ENCODE measurements around the gene AADACL2.

The AADACL2 gene

GRCh38 chr3:151733613-151734012 is at the start of gene AADACL2:
Gene AADACL2, plus strand, starts transcription at chr3:151733927. Its CDS starts 109 bp downstream, at chr3:151734036.
- Mint-ChIP-seq H3K27me3 (peaks cover 4% of the 10 kb centered on the region), H3K36me3 (no peaks in the 10 kb centered on the region), H3K9me3 (peaks cover 4% of the 10 kb centered on the region), H3K27ac (no peak within 1 kb of the TSS), H3K4me1 (no peaks in the 10 kb centered on the region), H3K4me3 (no peak within 1 kb of the TSS)
- DNase-seq (ENCODE audit: low spot score in 2 of 2) = no peak
- no peak for ATAC-seq (ENCODE audit: low read depth)

- ATAC-seq (ENCODE audit: low read depth) (no peak), DNase-seq (ENCODE audit: low spot score in 2 of 2) (no peak)
- peaks cover 1% of the 10 kb centered on the region for H3K9me3 Mint-ChIP-seq
- H3K4me1 Mint-ChIP-seq = no peaks in the 10 kb centered on the region
- H3K4me3 Mint-ChIP-seq = no peak overlapping the region
- H3K27me3 Mint-ChIP-seq = peaks cover under 1% of the 10 kb centered on the region
- H3K27ac Mint-ChIP-seq = no peak overlapping the region
- no peaks in the 10 kb centered on the region for H3K36me3 Mint-ChIP-seq
These were observed 49.6 kb upstream of the AADACL2 start for GRCh38 chr3:151684094-151684493.

GRCh38 chr3:151686257-151686656 is 47.5 kb upstream of the AADACL2 start:
- no peaks in the 10 kb centered on the region for H3K36me3 Mint-ChIP-seq
- ATAC-seq (ENCODE audit: low read depth) (no peak), DNase-seq (ENCODE audit: low spot score in 2 of 2) (no peak)
- H3K4me3 Mint-ChIP-seq = no peak overlapping the region
- peaks cover 1% of the 10 kb centered on the region for H3K9me3 Mint-ChIP-seq
- no peaks in the 10 kb centered on the region for H3K4me1 Mint-ChIP-seq
- H3K27ac Mint-ChIP-seq = no peak overlapping the region
- H3K27me3 Mint-ChIP-seq = no peaks in the 10 kb centered on the region

GRCh38 chr3:151687076-151687475 is 46.7 kb upstream of the AADACL2 start:
- ATAC-seq (ENCODE audit: low read depth) (no peak), DNase-seq (ENCODE audit: low spot score in 2 of 2) (no peak)
- no peak overlapping the region for H3K27ac Mint-ChIP-seq
- no peaks in the 10 kb centered on the region for H3K9me3 Mint-ChIP-seq
- H3K36me3 Mint-ChIP-seq = no peaks in the 10 kb centered on the region
- no peaks in the 10 kb centered on the region for H3K27me3 Mint-ChIP-seq
- H3K4me1 Mint-ChIP-seq = no peaks in the 10 kb centered on the region
- no peak overlapping the region for H3K4me3 Mint-ChIP-seq

GRCh38 chr3:151688571-151688970 is 45.2 kb upstream of the AADACL2 start:
- Mint-ChIP-seq H3K4me1 (no peaks in the 10 kb centered on the region), H3K27ac (no peak overlapping the region), H3K27me3 (no peaks in the 10 kb centered on the region)

GRCh38 chr3:151690645-151691044 is 43.1 kb upstream of the AADACL2 start:
- no peaks in the 10 kb centered on the region for H3K27me3 Mint-ChIP-seq
- DNase-seq (ENCODE audit: low spot score in 2 of 2) (no peak), ATAC-seq (ENCODE audit: low read depth) (no peak)
- H3K36me3 Mint-ChIP-seq = no peaks in the 10 kb centered on the region
- no peaks in the 10 kb centered on the region for H3K9me3 Mint-ChIP-seq
- no peak overlapping the region for H3K27ac Mint-ChIP-seq
- H3K4me3 Mint-ChIP-seq = no peak overlapping the region
- no peaks in the 10 kb centered on the region for H3K4me1 Mint-ChIP-seq

More at GRCh38 chr3:151688571-151688970, 45.2 kb upstream of the AADACL2 start:
- DNase-seq (ENCODE audit: low spot score in 2 of 2) (no peak), ATAC-seq (ENCODE audit: low read depth) (no peak)
- H3K9me3 Mint-ChIP-seq = no peaks in the 10 kb centered on the region
- H3K4me3 Mint-ChIP-seq = no peak overlapping the region
- no peaks in the 10 kb centered on the region for H3K36me3 Mint-ChIP-seq

GRCh38 chr3:151697496-151697895 is 36.2 kb upstream of the AADACL2 start:
- no peak for ATAC-seq (ENCODE audit: low read depth)
- Mint-ChIP-seq H3K36me3 (no peaks in the 10 kb centered on the region), H3K4me3 (no peak overlapping the region), H3K27ac (no peak overlapping the region), H3K27me3 (no peaks in the 10 kb centered on the region), H3K4me1 (no peaks in the 10 kb centered on the region), H3K9me3 (peaks cover 6% of the 10 kb centered on the region)
- DNase-seq (ENCODE audit: low spot score in 2 of 2) = no peak

- no peak for DNase-seq (ENCODE audit: low spot score in 2 of 2)
- H3K4me3 Mint-ChIP-seq = no peak overlapping the region
- H3K4me1 Mint-ChIP-seq = no peaks in the 10 kb centered on the region
- no peak overlapping the region for H3K27ac Mint-ChIP-seq
- peaks cover 8% of the 10 kb centered on the region for H3K9me3 Mint-ChIP-seq
- no peaks in the 10 kb centered on the region for H3K36me3 Mint-ChIP-seq
- ATAC-seq (ENCODE audit: low read depth) = no peak
- peaks cover 1% of the 10 kb centered on the region for H3K27me3 Mint-ChIP-seq
These were observed 26.5 kb upstream of the AADACL2 start for GRCh38 chr3:151707216-151707615.

GRCh38 chr3:151708868-151709267 is 24.9 kb upstream of the AADACL2 start:
- no peak for ATAC-seq (ENCODE audit: low read depth)
- Mint-ChIP-seq H3K36me3 (no peaks in the 10 kb centered on the region), H3K4me3 (no peak overlapping the region), H3K27me3 (peaks cover 1% of the 10 kb centered on the region), H3K4me1 (no peaks in the 10 kb centered on the region), H3K27ac (no peak overlapping the region), H3K9me3 (peaks cover 9% of the 10 kb centered on the region)
- no peak for DNase-seq (ENCODE audit: low spot score in 2 of 2)

- no peak for DNase-seq (ENCODE audit: low spot score in 2 of 2)
- H3K36me3 Mint-ChIP-seq = no peaks in the 10 kb centered on the region
- no peaks in the 10 kb centered on the region for H3K4me1 Mint-ChIP-seq
- no peak overlapping the region for H3K27ac Mint-ChIP-seq
- H3K4me3 Mint-ChIP-seq = no peak overlapping the region
- peaks cover 1% of the 10 kb centered on the region for H3K27me3 Mint-ChIP-seq
- peaks cover 9% of the 10 kb centered on the region for H3K9me3 Mint-ChIP-seq
- ATAC-seq (ENCODE audit: low read depth) = no peak
These were observed 23.9 kb upstream of the AADACL2 start for GRCh38 chr3:151709847-151710246.

GRCh38 chr3:151721294-151721693 is 12.4 kb upstream of the AADACL2 start:
- Mint-ChIP-seq H3K36me3 (no peaks in the 10 kb centered on the region), H3K27ac (no peak overlapping the region), H3K27me3 (peaks cover 4% of the 10 kb centered on the region), H3K4me1 (no peaks in the 10 kb centered on the region), H3K9me3 (peaks cover 10% of the 10 kb centered on the region), H3K4me3 (no peak overlapping the region)
- DNase-seq (ENCODE audit: low spot score in 2 of 2) (no peak), ATAC-seq (ENCODE audit: low read depth) (no peak)

GRCh38 chr3:151722856-151723255 is 10.9 kb upstream of the AADACL2 start:
- Mint-ChIP-seq H3K4me3 (no peak overlapping the region), H3K9me3 (peaks cover 9% of the 10 kb centered on the region), H3K36me3 (no peaks in the 10 kb centered on the region), H3K27ac (no peak overlapping the region), H3K27me3 (peaks cover 4% of the 10 kb centered on the region), H3K4me1 (no peaks in the 10 kb centered on the region)
- DNase-seq (ENCODE audit: low spot score in 2 of 2) (no peak), ATAC-seq (ENCODE audit: low read depth) (no peak)

GRCh38 chr3:151724576-151725562 is 8.9 kb upstream of the AADACL2 start:
- no peak overlapping the region for H3K27ac Mint-ChIP-seq
- no peaks in the 10 kb centered on the region for H3K36me3 Mint-ChIP-seq
- no peak overlapping the region for H3K4me3 Mint-ChIP-seq
- H3K27me3 Mint-ChIP-seq = peaks cover 4% of the 10 kb centered on the region
- H3K4me1 Mint-ChIP-seq = no peaks in the 10 kb centered on the region
- H3K9me3 Mint-ChIP-seq = peaks cover 9% of the 10 kb centered on the region
- no peak for DNase-seq (ENCODE audit: low spot score in 2 of 2)
- no peak for ATAC-seq (ENCODE audit: low read depth)

- Mint-ChIP-seq H3K27ac (no peak overlapping the region), H3K27me3 (peaks cover 7% of the 10 kb centered on the region), H3K4me1 (no peaks in the 10 kb centered on the region), H3K4me3 (no peak overlapping the region), H3K9me3 (peaks cover 9% of the 10 kb centered on the region), H3K36me3 (no peaks in the 10 kb centered on the region)
- no peak for ATAC-seq (ENCODE audit: low read depth)
- no peak for DNase-seq (ENCODE audit: low spot score in 2 of 2)
These were observed 7.7 kb upstream of the AADACL2 start for GRCh38 chr3:151726016-151726415.

- H3K4me1 Mint-ChIP-seq = no peaks in the 10 kb centered on the region
- H3K4me3 Mint-ChIP-seq = no peak overlapping the region
- ATAC-seq (ENCODE audit: low read depth) (no peak), DNase-seq (ENCODE audit: low spot score in 2 of 2) (no peak)
- H3K27me3 Mint-ChIP-seq = peaks cover 3% of the 10 kb centered on the region
- no peaks in the 10 kb centered on the region for H3K9me3 Mint-ChIP-seq
- no peaks in the 10 kb centered on the region for H3K36me3 Mint-ChIP-seq
- H3K27ac Mint-ChIP-seq = no peak overlapping the region
These were observed 866 bp upstream of the AADACL2 start for GRCh38 chr3:151732861-151733260.

All from memory B cell (primary cell).